Measurements from ENCODE around the gene VASN. TPM values are rescaled to one million over a fixed set of nuclear protein-coding genes. Genes with fewer than 3 reads are reported as not detected.

VASN gene
- total RNA-seq, 6 experiments from 2014 or later: 92.0 to 131 (median 103) TPM

DNA sequence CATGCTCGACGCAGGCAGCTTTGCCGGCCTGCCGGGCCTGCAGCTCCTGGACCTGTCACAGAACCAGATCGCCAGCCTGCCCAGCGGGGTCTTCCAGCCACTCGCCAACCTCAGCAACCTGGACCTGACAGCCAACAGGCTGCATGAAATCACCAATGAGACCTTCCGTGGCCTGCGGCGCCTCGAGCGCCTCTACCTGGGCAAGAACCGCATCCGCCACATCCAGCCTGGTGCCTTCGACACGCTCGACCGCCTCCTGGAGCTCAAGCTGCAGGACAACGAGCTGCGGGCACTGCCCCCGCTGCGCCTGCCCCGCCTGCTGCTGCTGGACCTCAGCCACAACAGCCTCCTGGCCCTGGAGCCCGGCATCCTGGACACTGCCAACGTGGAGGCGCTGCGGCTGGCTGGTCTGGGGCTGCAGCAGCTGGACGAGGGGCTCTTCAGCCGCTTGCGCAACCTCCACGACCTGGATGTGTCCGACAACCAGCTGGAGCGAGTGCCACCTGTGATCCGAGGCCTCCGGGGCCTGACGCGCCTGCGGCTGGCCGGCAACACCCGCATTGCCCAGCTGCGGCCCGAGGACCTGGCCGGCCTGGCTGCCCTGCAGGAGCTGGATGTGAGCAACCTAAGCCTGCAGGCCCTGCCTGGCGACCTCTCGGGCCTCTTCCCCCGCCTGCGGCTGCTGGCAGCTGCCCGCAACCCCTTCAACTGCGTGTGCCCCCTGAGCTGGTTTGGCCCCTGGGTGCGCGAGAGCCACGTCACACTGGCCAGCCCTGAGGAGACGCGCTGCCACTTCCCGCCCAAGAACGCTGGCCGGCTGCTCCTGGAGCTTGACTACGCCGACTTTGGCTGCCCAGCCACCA lies 9.7 kb downstream of the VASN start:
- Mint-ChIP-seq H3K27ac (no peak overlapping the region), H3K4me3 (no peak overlapping the region), H3K9me3 (no peaks in the 10 kb centered on the region), H3K36me3 (ENCODE audit: low read depth) (no peaks in the 10 kb centered on the region; the same call in 1 of the 2 replicates), H3K27me3 (ENCODE audit: insufficient read depth) (peaks cover 28% of the 10 kb centered on the region), H3K4me1 (ENCODE audit: low read depth) (peaks cover 63% of the 10 kb centered on the region)
- no peak for DNase-seq
- TF ChIP-seq, protein P1, sequence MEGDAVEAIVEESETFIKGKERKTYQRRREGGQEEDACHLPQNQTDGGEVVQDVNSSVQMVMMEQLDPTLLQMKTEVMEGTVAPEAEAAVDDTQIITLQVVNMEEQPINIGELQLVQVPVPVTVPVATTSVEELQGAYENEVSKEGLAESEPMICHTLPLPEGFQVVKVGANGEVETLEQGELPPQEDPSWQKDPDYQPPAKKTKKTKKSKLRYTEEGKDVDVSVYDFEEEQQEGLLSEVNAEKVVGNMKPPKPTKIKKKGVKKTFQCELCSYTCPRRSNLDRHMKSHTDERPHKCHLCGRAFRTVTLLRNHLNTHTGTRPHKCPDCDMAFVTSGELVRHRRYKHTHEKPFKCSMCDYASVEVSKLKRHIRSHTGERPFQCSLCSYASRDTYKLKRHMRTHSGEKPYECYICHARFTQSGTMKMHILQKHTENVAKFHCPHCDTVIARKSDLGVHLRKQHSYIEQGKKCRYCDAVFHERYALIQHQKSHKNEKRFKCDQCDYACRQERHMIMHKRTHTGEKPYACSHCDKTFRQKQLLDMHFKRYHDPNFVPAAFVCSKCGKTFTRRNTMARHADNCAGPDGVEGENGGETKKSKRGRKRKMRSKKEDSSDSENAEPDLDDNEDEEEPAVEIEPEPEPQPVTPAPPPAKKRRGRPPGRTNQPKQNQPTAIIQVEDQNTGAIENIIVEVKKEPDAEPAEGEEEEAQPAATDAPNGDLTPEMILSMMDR (IDR thresholded peaks at IDR 0.05): no peak

DNA sequence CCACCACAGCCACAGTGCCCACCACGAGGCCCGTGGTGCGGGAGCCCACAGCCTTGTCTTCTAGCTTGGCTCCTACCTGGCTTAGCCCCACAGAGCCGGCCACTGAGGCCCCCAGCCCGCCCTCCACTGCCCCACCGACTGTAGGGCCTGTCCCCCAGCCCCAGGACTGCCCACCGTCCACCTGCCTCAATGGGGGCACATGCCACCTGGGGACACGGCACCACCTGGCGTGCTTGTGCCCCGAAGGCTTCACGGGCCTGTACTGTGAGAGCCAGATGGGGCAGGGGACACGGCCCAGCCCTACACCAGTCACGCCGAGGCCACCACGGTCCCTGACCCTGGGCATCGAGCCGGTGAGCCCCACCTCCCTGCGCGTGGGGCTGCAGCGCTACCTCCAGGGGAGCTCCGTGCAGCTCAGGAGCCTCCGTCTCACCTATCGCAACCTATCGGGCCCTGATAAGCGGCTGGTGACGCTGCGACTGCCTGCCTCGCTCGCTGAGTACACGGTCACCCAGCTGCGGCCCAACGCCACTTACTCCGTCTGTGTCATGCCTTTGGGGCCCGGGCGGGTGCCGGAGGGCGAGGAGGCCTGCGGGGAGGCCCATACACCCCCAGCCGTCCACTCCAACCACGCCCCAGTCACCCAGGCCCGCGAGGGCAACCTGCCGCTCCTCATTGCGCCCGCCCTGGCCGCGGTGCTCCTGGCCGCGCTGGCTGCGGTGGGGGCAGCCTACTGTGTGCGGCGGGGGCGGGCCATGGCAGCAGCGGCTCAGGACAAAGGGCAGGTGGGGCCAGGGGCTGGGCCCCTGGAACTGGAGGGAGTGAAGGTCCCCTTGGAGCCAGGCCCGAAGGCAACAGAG lies 10.5 kb downstream of the VASN start:
- TF ChIP-seq, protein P1 (IDR thresholded peaks at IDR 0.05): no peak
- peaks cover 63% of the 10 kb centered on the region for H3K4me1 Mint-ChIP-seq (ENCODE audit: low read depth)
- H3K27ac Mint-ChIP-seq: no peak overlapping the region
- H3K9me3 Mint-ChIP-seq: peaks cover 6% of the 10 kb centered on the region; the same call in 1 of the 2 replicates
- H3K4me3 Mint-ChIP-seq: no peak overlapping the region
- peaks cover 37% of the 10 kb centered on the region for H3K27me3 Mint-ChIP-seq (ENCODE audit: insufficient read depth)
- DNase-seq: no peak
- no peaks in the 10 kb centered on the region; the same call in 1 of the 2 replicates for H3K36me3 Mint-ChIP-seq (ENCODE audit: low read depth)

DNA sequence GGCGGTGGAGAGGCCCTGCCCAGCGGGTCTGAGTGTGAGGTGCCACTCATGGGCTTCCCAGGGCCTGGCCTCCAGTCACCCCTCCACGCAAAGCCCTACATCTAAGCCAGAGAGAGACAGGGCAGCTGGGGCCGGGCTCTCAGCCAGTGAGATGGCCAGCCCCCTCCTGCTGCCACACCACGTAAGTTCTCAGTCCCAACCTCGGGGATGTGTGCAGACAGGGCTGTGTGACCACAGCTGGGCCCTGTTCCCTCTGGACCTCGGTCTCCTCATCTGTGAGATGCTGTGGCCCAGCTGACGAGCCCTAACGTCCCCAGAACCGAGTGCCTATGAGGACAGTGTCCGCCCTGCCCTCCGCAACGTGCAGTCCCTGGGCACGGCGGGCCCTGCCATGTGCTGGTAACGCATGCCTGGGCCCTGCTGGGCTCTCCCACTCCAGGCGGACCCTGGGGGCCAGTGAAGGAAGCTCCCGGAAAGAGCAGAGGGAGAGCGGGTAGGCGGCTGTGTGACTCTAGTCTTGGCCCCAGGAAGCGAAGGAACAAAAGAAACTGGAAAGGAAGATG lies 11.2 kb downstream of the VASN start:
- TF ChIP-seq, protein P1 (IDR thresholded peaks at IDR 0.05): no peak
- Mint-ChIP-seq H3K4me1 (ENCODE audit: low read depth) (peaks cover 60% of the 10 kb centered on the region), H3K27ac (peak overlapping the region; percentile 68; the same call in 1 of the 2 replicates), H3K9me3 (peaks cover 6% of the 10 kb centered on the region; the same call in 1 of the 2 replicates), H3K36me3 (ENCODE audit: low read depth) (no peaks in the 10 kb centered on the region; the same call in 1 of the 2 replicates), H3K4me3 (peak overlapping the region; percentile 21; the same call in 1 of the 2 replicates), H3K27me3 (ENCODE audit: insufficient read depth) (peaks cover 39% of the 10 kb centered on the region)
- no peak for DNase-seq

DNA sequence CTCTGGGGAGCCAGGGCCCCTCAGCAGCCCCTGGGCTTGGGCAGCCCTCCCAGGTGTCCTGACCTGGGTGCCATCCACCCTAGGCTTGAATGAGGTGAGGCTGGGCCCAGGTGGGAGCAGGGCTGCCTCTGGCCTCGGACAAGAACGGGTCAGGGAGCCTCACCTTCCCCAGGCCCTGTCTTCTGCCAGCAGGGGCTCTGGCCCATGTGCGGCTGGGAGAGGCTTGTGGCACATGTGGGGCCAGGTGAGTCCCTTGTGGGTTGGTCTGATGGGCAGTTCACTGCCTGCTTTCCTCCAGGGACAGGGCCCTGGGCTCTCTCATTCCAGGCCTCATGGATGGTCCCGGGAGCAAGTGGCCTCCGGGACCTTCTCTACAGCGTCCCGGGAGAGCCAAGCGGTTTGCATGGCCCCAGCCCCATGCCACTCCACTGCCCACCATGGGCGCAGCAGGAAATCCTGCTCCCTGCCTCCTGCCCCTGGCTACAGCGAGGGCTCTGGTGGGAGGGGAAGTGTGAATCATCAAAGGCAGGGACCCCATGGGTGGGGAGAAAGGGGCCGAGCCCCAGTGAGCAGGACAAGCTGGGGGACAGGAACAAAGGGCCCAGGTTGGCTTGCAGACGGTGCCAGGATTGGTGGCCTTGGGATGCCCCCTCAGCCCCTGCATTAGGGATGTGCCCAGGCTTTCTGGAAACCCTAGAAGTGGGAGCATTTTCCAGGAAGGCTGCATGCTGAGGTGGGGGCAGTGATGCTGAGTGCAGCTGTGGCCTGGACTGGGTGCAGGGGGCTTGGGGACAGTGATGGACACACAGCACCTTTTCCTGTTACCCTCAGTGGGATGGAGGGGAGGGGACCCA lies 12.2 kb downstream of the VASN start:
- no peak for DNase-seq
- TF ChIP-seq, protein P1 (IDR thresholded peaks at IDR 0.05): no peak
- peaks cover 61% of the 10 kb centered on the region for H3K4me1 Mint-ChIP-seq (ENCODE audit: low read depth)
- H3K4me3 Mint-ChIP-seq: no peak overlapping the region
- peak overlapping the region; percentile 89 for H3K27ac Mint-ChIP-seq
- no peaks in the 10 kb centered on the region for H3K36me3 Mint-ChIP-seq (ENCODE audit: low read depth)
- peaks cover 36% of the 10 kb centered on the region for H3K27me3 Mint-ChIP-seq (ENCODE audit: insufficient read depth)
- peaks cover 6% of the 10 kb centered on the region; the same call in 1 of the 2 replicates for H3K9me3 Mint-ChIP-seq
